WTC11 (cell line): ENCODE results near the gene LENG8. TPM values are rescaled to one million over a fixed set of nuclear protein-coding genes. Genes with fewer than 3 reads are reported as not detected.

Source experiments
- ATAC-seq: fragments of 200-7000 bp; cut with Tn5 transposase; 2 replicates; pipeline ENCODE4 v1.10.0; 2021; ENCODE audit warnings: mild to moderate bottlenecking, moderate library complexity
- CTCF ChIA-PET: fragments of 300-600 bp; sonication (Branson Sonifier 250); formaldehyde crosslinking; loops from one replicate; lab custom pipeline; 2021; ENCODE audit warnings: antibody characterized with exemption; lab: Charles Lee
- POLR2A ChIA-PET: fragments of 350-600 bp; sonication (Branson Sonifier 250); formaldehyde crosslinking; loops from one replicate; lab custom pipeline; 2021; ENCODE audit warnings: antibody characterized with exemption; lab: Charles Lee
- DNase-seq: peaks from one replicate; pipeline ENCODE4 v3.0.0; 2021; ENCODE audit warnings: low spot score
- H3K27ac Mint-ChIP-seq: 2 replicates; pipeline ENCODE4 v1.8.0; 2021; ENCODE audit warnings: mixed read lengths
- H3K27me3 Mint-ChIP-seq: 2 replicates; pipeline ENCODE4 v1.8.0; 2021; ENCODE audit warnings: low read depth, mild to moderate bottlenecking, moderate library complexity, mixed read lengths
- H3K36me3 Mint-ChIP-seq: 2 replicates; pipeline ENCODE4 v1.8.0; 2021; ENCODE audit warnings: mixed read lengths
- H3K4me1 Mint-ChIP-seq: 2 replicates; pipeline ENCODE4 v1.8.0; 2022; ENCODE audit warnings: mixed read lengths
- H3K4me3 Mint-ChIP-seq: 2 replicates; pipeline ENCODE4 v1.8.0; 2021; ENCODE audit warnings: mild to moderate bottlenecking, moderate library complexity, mixed read lengths
- H3K9me3 Mint-ChIP-seq: 2 replicates; pipeline ENCODE4 v1.8.0; 2021; ENCODE audit warnings: mixed read lengths
- CBFB ChIP-seq: sonication (generic); formaldehyde crosslinking; IDR thresholded peaks from 2 replicates; pipeline ENCODE4 v1.8.1; 2022; ENCODE audit warnings: mild to moderate bottlenecking, low read depth, missing genetic modification reagents
- CREB1 ChIP-seq: sonication (generic); formaldehyde crosslinking; IDR thresholded peaks from 2 replicates; pipeline ENCODE4 v1.8.0; 2023; ENCODE audit warnings: mild to moderate bottlenecking, missing genetic modification reagents
- ELF4 ChIP-seq: sonication (generic); formaldehyde crosslinking; IDR thresholded peaks from 2 replicates; pipeline ENCODE4 v1.8.1; 2022; ENCODE audit warnings: low read depth, mild to moderate bottlenecking, moderate library complexity, missing genetic modification reagents
- GABPB1 ChIP-seq: sonication (generic); formaldehyde crosslinking; IDR thresholded peaks from 2 replicates; pipeline ENCODE4 v1.8.1; 2023; ENCODE audit warnings: mild to moderate bottlenecking, missing genetic modification reagents
- GRHL2 ChIP-seq: fragments of 250-450 bp; sonication (Bioruptor Pico); IDR thresholded peaks from 2 replicates; pipeline ENCODE4 v1.8.0; 2022; ENCODE audit warnings: mild to moderate bottlenecking, moderate library complexity; ENCODE audit not compliant: insufficient replicate concordance, severe bottlenecking
- GTF2I ChIP-seq: fragments of 250-450 bp; sonication (Bioruptor Pico); conservative IDR thresholded peaks from 2 replicates; pipeline ENCODE4 v1.4.0; 2021; ENCODE audit warnings: mild to moderate bottlenecking
- JAZF1 ChIP-seq: fragments of 250-450 bp; sonication (Bioruptor Pico); IDR thresholded peaks from 2 replicates; pipeline ENCODE4 v1.9.0; 2021; ENCODE audit warnings: moderate library complexity, mild to moderate bottlenecking, inconsistent platforms
- JUN ChIP-seq: sonication (generic); formaldehyde crosslinking; IDR thresholded peaks from 2 replicates; pipeline ENCODE4 v1.8.0; 2023; ENCODE audit warnings: mild to moderate bottlenecking, missing genetic modification reagents
- NFATC4 ChIP-seq: fragments of 250-450 bp; sonication (Bioruptor Pico); IDR thresholded peaks from 2 replicates; pipeline ENCODE4 v1.9.0; 2021; ENCODE audit warnings: mild to moderate bottlenecking
- NR3C1 ChIP-seq: sonication (generic); formaldehyde crosslinking; conservative IDR thresholded peaks from 2 replicates; pipeline ENCODE4 v1.8.1; 2023; ENCODE audit warnings: low read depth, mild to moderate bottlenecking, missing genetic modification reagents
- SOX15 ChIP-seq: fragments of 250-450 bp; sonication (Bioruptor Pico); IDR thresholded peaks from 2 replicates; pipeline ENCODE4 v1.9.0; 2021; ENCODE audit warnings: mild to moderate bottlenecking
- TEAD4 ChIP-seq: sonication (generic); formaldehyde crosslinking; IDR thresholded peaks from 2 replicates; pipeline ENCODE4 v1.8.0; 2022; ENCODE audit warnings: mild to moderate bottlenecking, missing genetic modification reagents
- TP53 ChIP-seq: sonication (generic); formaldehyde crosslinking; IDR thresholded peaks from 2 replicates; pipeline ENCODE4 v1.8.1; 2023; ENCODE audit warnings: mild to moderate bottlenecking, missing genetic modification reagents
- ZBTB21 ChIP-seq: sonication (generic); formaldehyde crosslinking; IDR thresholded peaks from 2 replicates; pipeline ENCODE4 v1.8.1; 2023; ENCODE audit warnings: mild to moderate bottlenecking, missing genetic modification reagents, borderline replicate concordance
- ZNF232 ChIP-seq: sonication (generic); formaldehyde crosslinking; IDR thresholded peaks from 2 replicates; pipeline ENCODE4 v1.8.0; 2022; ENCODE audit warnings: mild to moderate bottlenecking, missing genetic modification reagents
- ZNF416 ChIP-seq: fragments of 250-450 bp; sonication (Bioruptor Pico); IDR thresholded peaks from 2 replicates; pipeline ENCODE4 v1.9.0; 2021; ENCODE audit warnings: mild to moderate bottlenecking, inconsistent platforms
- total RNA-seq: library from RNA; stranded (reverse); gene quantifications from 3 replicates; pipeline ENCODE4 v1.2.3, GENCODE V29; 2021
- TF ChIP-seq, protein P1 (sequence below): fragments of 250-450 bp; sonication (Bioruptor Pico); IDR thresholded peaks from 2 replicates; pipeline ENCODE4 v1.9.0; 2021; ENCODE audit warnings: mild to moderate bottlenecking
- TF ChIP-seq, protein P2 (sequence below): sonication (generic); formaldehyde crosslinking; conservative IDR thresholded peaks from 2 replicates; pipeline ENCODE4 v1.8.1; 2023; ENCODE audit warnings: mild to moderate bottlenecking, low read depth, missing genetic modification reagents, moderate library complexity
- TF ChIP-seq, protein P3 (sequence below): sonication (generic); formaldehyde crosslinking; IDR thresholded peaks from 2 replicates; pipeline ENCODE4 v1.8.0; 2022; ENCODE audit warnings: mild to moderate bottlenecking, missing genetic modification reagents
- TF ChIP-seq, protein P4 (sequence below): sonication (generic); formaldehyde crosslinking; IDR thresholded peaks from 2 replicates; pipeline ENCODE4 v1.8.1; 2023; ENCODE audit warnings: mild to moderate bottlenecking, missing genetic modification reagents
- TF ChIP-seq, protein P5 (sequence below): sonication (generic); formaldehyde crosslinking; IDR thresholded peaks from 2 replicates; pipeline ENCODE4 v1.8.0; 2023; ENCODE audit warnings: missing genetic modification reagents
- TF ChIP-seq, protein P6 (sequence below): sonication (generic); formaldehyde crosslinking; conservative IDR thresholded peaks from 2 replicates; pipeline ENCODE4 v1.8.1; 2022; ENCODE audit warnings: mild to moderate bottlenecking, missing genetic modification reagents
- TF ChIP-seq, protein P7 (sequence below): sonication (generic); formaldehyde crosslinking; IDR thresholded peaks from 2 replicates; pipeline ENCODE4 v1.8.1; 2022; ENCODE audit warnings: low read depth, missing genetic modification reagents, borderline replicate concordance

LENG8 gene
- total RNA-seq, 1 experiment from 2014 or later, result 175 TPM

DNA sequence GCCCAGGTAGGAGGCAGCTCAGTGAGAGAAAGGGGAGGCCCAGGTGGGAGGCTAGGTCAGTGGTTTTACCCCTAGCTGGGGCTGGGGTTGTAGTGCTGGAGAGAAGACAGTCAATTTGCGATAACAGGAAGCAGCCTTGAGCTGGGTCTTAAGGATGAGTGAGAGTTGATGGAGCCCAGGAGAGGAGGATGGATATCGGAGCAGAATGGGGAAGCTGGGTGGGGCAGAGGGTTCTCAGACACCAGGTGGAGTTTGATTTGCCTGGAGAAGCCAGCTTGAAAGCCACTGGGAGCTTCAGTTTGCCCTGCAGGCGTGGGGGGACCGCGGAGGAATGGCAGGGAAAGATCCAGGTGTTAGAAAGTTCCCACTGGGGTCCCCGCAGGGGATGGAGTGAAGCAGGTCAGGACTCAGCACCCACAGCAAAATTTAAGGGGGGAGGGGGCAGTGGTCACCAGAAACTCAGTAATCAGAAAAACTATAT, 24.9 kb downstream of the LENG8 start:
- DNase-seq (no peak), ATAC-seq (no peak)
- Mint-ChIP-seq H3K4me3 (no peak overlapping the region), H3K27me3 (peaks cover 49% of the 10 kb centered on the region), H3K36me3 (no peaks in the 10 kb centered on the region), H3K9me3 (no peaks in the 10 kb centered on the region), H3K27ac (no peak overlapping the region), H3K4me1 (peaks cover 31% of the 10 kb centered on the region)
- CTCF ChIA-PET, result interaction anchor here (0.6 to 1.7 kb wide), 7 partner anchors 35 to 993 kb away, joined by 3 to 13 read pairs (median 3); no protein-coding TSS in a partner anchor
- TF ChIP-seq CBFB (CRISPR knock-in tag) (no peak), CREB1 (CRISPR knock-in tag) (no peak), NR3C1 (no peak), GABPB1 (CRISPR knock-in tag) (no peak), ZBTB21 (CRISPR knock-in tag) (no peak), SOX15 (CRISPR knock-in tag) (no peak)
- TF ChIP-seq, protein P1, sequence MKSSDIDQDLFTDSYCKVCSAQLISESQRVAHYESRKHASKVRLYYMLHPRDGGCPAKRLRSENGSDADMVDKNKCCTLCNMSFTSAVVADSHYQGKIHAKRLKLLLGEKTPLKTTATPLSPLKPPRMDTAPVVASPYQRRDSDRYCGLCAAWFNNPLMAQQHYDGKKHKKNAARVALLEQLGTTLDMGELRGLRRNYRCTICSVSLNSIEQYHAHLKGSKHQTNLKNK, result no peak
- TF ChIP-seq, protein P2, sequence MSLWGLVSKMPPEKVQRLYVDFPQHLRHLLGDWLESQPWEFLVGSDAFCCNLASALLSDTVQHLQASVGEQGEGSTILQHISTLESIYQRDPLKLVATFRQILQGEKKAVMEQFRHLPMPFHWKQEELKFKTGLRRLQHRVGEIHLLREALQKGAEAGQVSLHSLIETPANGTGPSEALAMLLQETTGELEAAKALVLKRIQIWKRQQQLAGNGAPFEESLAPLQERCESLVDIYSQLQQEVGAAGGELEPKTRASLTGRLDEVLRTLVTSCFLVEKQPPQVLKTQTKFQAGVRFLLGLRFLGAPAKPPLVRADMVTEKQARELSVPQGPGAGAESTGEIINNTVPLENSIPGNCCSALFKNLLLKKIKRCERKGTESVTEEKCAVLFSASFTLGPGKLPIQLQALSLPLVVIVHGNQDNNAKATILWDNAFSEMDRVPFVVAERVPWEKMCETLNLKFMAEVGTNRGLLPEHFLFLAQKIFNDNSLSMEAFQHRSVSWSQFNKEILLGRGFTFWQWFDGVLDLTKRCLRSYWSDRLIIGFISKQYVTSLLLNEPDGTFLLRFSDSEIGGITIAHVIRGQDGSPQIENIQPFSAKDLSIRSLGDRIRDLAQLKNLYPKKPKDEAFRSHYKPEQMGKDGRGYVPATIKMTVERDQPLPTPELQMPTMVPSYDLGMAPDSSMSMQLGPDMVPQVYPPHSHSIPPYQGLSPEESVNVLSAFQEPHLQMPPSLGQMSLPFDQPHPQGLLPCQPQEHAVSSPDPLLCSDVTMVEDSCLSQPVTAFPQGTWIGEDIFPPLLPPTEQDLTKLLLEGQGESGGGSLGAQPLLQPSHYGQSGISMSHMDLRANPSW, result no peak
- TF ChIP-seq, protein P3, sequence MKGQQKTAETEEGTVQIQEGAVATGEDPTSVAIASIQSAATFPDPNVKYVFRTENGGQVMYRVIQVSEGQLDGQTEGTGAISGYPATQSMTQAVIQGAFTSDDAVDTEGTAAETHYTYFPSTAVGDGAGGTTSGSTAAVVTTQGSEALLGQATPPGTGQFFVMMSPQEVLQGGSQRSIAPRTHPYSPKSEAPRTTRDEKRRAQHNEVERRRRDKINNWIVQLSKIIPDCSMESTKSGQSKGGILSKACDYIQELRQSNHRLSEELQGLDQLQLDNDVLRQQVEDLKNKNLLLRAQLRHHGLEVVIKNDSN (CRISPR knock-in tag), result no peak
- POLR2A ChIA-PET, result no interaction called here

DNA sequence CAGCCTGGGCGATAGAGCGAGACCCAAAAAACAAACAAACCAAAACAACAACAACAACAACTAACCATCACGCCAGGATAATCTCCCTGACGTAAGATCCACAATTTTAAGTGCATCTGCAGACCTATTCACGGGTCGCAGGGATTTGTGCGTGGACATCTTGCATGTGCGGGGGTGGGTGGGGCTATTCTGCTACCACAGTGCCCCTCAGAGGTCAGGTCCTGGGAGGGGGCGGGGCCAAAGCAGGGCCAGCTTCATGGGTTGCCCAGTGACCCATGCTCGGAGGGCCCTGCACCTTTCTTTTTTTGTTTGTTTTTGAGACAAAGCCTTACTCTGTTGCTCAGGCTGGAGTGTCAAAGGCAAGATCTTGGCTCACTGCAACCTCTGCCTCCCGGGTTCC, 26.7 kb downstream of the LENG8 start:
- TF ChIP-seq, protein P3 (CRISPR knock-in tag), result no peak
- TF ChIP-seq NFATC4 (CRISPR knock-in tag) (no peak), ZNF416 (CRISPR knock-in tag) (no peak), JUN (no peak), ELF4 (CRISPR knock-in tag) (no peak), ZNF232 (no peak), GRHL2 (CRISPR knock-in tag) (no peak), GTF2I (no peak), TEAD4 (CRISPR knock-in tag) (no peak), JAZF1 (CRISPR knock-in tag) (no peak), TP53 (CRISPR knock-in tag) (no peak)
- TF ChIP-seq, protein P4, sequence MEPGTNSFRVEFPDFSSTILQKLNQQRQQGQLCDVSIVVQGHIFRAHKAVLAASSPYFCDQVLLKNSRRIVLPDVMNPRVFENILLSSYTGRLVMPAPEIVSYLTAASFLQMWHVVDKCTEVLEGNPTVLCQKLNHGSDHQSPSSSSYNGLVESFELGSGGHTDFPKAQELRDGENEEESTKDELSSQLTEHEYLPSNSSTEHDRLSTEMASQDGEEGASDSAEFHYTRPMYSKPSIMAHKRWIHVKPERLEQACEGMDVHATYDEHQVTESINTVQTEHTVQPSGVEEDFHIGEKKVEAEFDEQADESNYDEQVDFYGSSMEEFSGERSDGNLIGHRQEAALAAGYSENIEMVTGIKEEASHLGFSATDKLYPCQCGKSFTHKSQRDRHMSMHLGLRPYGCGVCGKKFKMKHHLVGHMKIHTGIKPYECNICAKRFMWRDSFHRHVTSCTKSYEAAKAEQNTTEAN (CRISPR knock-in tag), result no peak
- TF ChIP-seq, protein P5, sequence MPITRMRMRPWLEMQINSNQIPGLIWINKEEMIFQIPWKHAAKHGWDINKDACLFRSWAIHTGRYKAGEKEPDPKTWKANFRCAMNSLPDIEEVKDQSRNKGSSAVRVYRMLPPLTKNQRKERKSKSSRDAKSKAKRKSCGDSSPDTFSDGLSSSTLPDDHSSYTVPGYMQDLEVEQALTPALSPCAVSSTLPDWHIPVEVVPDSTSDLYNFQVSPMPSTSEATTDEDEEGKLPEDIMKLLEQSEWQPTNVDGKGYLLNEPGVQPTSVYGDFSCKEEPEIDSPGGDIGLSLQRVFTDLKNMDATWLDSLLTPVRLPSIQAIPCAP (CRISPR knock-in tag), result no peak
- TF ChIP-seq, protein P6, sequence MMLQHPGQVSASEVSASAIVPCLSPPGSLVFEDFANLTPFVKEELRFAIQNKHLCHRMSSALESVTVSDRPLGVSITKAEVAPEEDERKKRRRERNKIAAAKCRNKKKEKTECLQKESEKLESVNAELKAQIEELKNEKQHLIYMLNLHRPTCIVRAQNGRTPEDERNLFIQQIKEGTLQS (CRISPR knock-in tag), result no peak
- TF ChIP-seq, protein P7, sequence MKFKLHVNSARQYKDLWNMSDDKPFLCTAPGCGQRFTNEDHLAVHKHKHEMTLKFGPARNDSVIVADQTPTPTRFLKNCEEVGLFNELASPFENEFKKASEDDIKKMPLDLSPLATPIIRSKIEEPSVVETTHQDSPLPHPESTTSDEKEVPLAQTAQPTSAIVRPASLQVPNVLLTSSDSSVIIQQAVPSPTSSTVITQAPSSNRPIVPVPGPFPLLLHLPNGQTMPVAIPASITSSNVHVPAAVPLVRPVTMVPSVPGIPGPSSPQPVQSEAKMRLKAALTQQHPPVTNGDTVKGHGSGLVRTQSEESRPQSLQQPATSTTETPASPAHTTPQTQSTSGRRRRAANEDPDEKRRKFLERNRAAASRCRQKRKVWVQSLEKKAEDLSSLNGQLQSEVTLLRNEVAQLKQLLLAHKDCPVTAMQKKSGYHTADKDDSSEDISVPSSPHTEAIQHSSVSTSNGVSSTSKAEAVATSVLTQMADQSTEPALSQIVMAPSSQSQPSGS (CRISPR knock-in tag), result no peak
- Mint-ChIP-seq H3K27me3 (peaks cover 36% of the 10 kb centered on the region), H3K27ac (no peak overlapping the region), H3K4me1 (peaks cover 16% of the 10 kb centered on the region), H3K4me3 (no peak overlapping the region), H3K9me3 (no peaks in the 10 kb centered on the region), H3K36me3 (no peaks in the 10 kb centered on the region)
- POLR2A ChIA-PET, result no interaction called here
- DNase-seq (no peak), ATAC-seq (no peak)
- CTCF ChIA-PET, result no interaction called here
